NCI-H146 treated with DMSO at 0.1 percent for 48 hours (cell line): ENCODE data around the gene CDKL4.
"Not testable (repeated sequence)": the region's sequence is repeated elsewhere in the genome, so short reads cannot be mapped to it uniquely, and the experiment has no call there.

Experiments
- DNase-seq: peaks from one replicate; lab custom pipeline; 2025; ENCODE audit not compliant: unreplicated experiment; lab: John Stamatoyannopoulos, UW

Gene CDKL4

GRCh38 chr2:39144416-39144815 is 99.4 kb downstream of the CDKL4 start:
- no peak for DNase-seq

- DNase-seq, result no peak
Observed at GRCh38 chr2:39142904-39143605, 100.7 kb downstream of the CDKL4 start.

GRCh38 chr2:39141334-39142271 is 102.2 kb downstream of the CDKL4 start:
- DNase-seq, result no peak

- DNase-seq, result not testable (repeated sequence)
Observed at GRCh38 chr2:39140948-39141333, 102.8 kb downstream of the CDKL4 start.

- DNase-seq, result no peak
Observed at GRCh38 chr2:39140322-39140847, 103.4 kb downstream of the CDKL4 start.

GRCh38 chr2:39139511-39140237 is 104.1 kb downstream of the CDKL4 start:
- no peak for DNase-seq

GRCh38 chr2:39138837-39139211 is 104.9 kb downstream of the CDKL4 start:
- DNase-seq, result no peak

GRCh38 chr2:39138187-39138836 is 105.5 kb downstream of the CDKL4 start:
- DNase-seq, result not testable (repeated sequence)

- DNase-seq, result no peak
Observed at GRCh38 chr2:39136799-39137198, 107.0 kb downstream of the CDKL4 start.

GRCh38 chr2:39135690-39136259 is 108.0 kb downstream of the CDKL4 start:
- DNase-seq, result no peak

GRCh38 chr2:39133215-39133851 is 110.4 kb downstream of the CDKL4 start:
- no peak for DNase-seq

- no peak for DNase-seq
Observed at GRCh38 chr2:39128919-39129391, 114.8 kb downstream of the CDKL4 start.

- DNase-seq, result no peak
Observed at GRCh38 chr2:39127973-39128372, 115.8 kb downstream of the CDKL4 start.
